Right lobe of liver (tissue), 6 donors: ENCODE results near the gene NRCAM. TPM values are rescaled to one million over a fixed set of nuclear protein-coding genes. Genes with fewer than 3 reads are reported as not detected.

Experiments used
- ATAC-seq, 4 donors: fragments of 200-7000 bp; cut with Tn5 transposase; one replicate each; pipeline ENCODE4 v1.9.1; 2020; ENCODE audit warnings: mild to moderate bottlenecking in 4 of 4, moderate library complexity in 4 of 4
- DNase-seq, 3 donors: peaks; one replicate each; pipeline ENCODE4 v3.0.0-alpha.2; 2020
- H3K27ac ChIP-seq, 3 donors: fragments of 200-600 bp; one replicate each; pipeline ENCODE4 v1.8.0; 2022
- H3K27me3 ChIP-seq, 2 donors: fragments of 200-600 bp; one replicate each; pipeline ENCODE4 v1.8.0; 2022
- H3K36me3 ChIP-seq, 4 donors: fragments of 200-600 bp; sonication (generic) in 1 of 4; one replicate each; pipeline versions ENCODE4 v1.5.1 to v1.8.0; 2017 to 2022; ENCODE audit warnings: control low read depth in 1 of 4
- H3K4me1 ChIP-seq, 4 donors: fragments of 200-600 bp; sonication (generic) in 1 of 4; one replicate each; pipeline versions ENCODE4 v1.5.1 to v1.8.0; 2017 to 2022; ENCODE audit warnings: control low read depth in 1 of 4
- H3K4me3 ChIP-seq, 3 donors: fragments of 200-600 bp; one replicate each; pipeline ENCODE4 v1.8.0; 2022
- H3K9me3 ChIP-seq, 4 donors: fragments of 200-600 bp; sonication (generic) in 1 of 4; one replicate each; pipeline versions ENCODE4 v1.5.1 to v1.8.0; 2017 to 2022; ENCODE audit warnings: control low read depth in 1 of 4
- POLR2A ChIP-seq: fragments of 450-650 bp; IDR thresholded peaks from one replicate; pipeline ENCODE4 v1.6.1; 2017; ENCODE audit warnings: antibody characterized with exemption, mild to moderate bottlenecking
- WGBS: methylation state at CpG from one replicate; pipeline ENCODE4 v1.1.6; 2018; ENCODE audit warnings: low coverage, low lambda C conversion rate; ENCODE audit not compliant: insufficient coverage; ENCODE audit errors: missing lambda C conversion rate; 5-methylcytosine and 5-hydroxymethylcytosine counted together
- intact Hi-C, 2 donors: fragments of 100-400 bp; cut with DNase I; formaldehyde crosslinking; loops; one replicate each; pipeline versions ENCODE4 v1.11.2 to v1.14.1; 2022
- total RNA-seq, 6 experiments: library from RNA; depleted of rRNA in 2 of 6; stranded (reverse); fragments of >200 nt in 2 of 6; fragmentation: NEBNext Ultra II Directional in 3 of 6; extraction: Animal tissue kit (Norgen Biotek cat#: 25700) in 3 of 6; gene quantifications; one replicate each; pipeline versions ENCODE4 v1.1.0 to v1.2.4, GENCODE V29; 2016 to 2023
- TF ChIP-seq, protein P1 (sequence below), 4 donors: fragments of 200-600 bp in 3 of 4; fragments of 450-650 bp in 1 of 4; IDR thresholded peaks; one replicate each; pipeline versions ENCODE4 v1.5.1 to v1.8.0; 2016 to 2022; ENCODE audit warnings: antibody characterized with exemption in 4 of 4, mild to moderate bottlenecking in 2 of 4
- donor health status: DM: no; HTN: yes; CAD: no.
- donor health status: DM: no; HTN: no; CAD: no.
- donor health status: DM: no; HTN: no; CAD: no.
- donor health status: DM: no; HTN: yes; CAD: no.
- donor health status: DM: no; HTN: yes; CAD: no.

The NRCAM gene
- total RNA-seq, 6 experiments from 2014 or later, result 0.16 to 1.9 (median 0.27) TPM

DNA sequence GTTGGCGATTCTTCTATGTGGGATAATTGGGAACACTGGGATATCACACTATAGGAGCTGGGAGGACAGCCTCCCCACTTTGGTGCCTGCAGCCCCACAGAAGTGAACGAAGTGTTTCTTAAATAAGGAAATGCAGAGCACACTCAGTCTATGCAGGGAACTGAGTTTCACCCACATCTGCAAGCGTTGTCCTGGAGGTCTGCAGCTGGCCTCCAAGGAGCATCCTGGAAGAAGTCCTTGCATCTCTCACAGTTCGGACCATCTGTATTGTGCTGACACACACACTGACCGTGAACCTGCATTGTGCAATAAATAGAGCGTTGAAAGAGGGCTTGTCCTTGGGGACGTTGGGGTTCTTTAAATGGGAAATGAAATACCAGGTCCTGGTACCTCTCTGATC lies 351.9 kb downstream of the NRCAM start:
- 36% methylated on average over 7 of the region's 7 CpGs for WGBS
- no peak for ATAC-seq
- intact Hi-C loops, result no loop called here
- DNase-seq, result no peak
- Histone ChIP-seq H3K27ac (no peak overlapping the region), H3K27me3 (no peaks in the 10 kb centered on the region), H3K4me1 (peaks cover 0 to 4% (median 0%) of the 10 kb centered on the region in 4 donors), H3K9me3 (no peaks in the 10 kb centered on the region), H3K4me3 (no peak overlapping the region), H3K36me3 (no peaks in the 10 kb centered on the region)
- TF ChIP-seq POLR2A, result no peak
- TF ChIP-seq, protein P1, sequence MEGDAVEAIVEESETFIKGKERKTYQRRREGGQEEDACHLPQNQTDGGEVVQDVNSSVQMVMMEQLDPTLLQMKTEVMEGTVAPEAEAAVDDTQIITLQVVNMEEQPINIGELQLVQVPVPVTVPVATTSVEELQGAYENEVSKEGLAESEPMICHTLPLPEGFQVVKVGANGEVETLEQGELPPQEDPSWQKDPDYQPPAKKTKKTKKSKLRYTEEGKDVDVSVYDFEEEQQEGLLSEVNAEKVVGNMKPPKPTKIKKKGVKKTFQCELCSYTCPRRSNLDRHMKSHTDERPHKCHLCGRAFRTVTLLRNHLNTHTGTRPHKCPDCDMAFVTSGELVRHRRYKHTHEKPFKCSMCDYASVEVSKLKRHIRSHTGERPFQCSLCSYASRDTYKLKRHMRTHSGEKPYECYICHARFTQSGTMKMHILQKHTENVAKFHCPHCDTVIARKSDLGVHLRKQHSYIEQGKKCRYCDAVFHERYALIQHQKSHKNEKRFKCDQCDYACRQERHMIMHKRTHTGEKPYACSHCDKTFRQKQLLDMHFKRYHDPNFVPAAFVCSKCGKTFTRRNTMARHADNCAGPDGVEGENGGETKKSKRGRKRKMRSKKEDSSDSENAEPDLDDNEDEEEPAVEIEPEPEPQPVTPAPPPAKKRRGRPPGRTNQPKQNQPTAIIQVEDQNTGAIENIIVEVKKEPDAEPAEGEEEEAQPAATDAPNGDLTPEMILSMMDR (IDR thresholded peaks at IDR 0.05), result no peak

DNA sequence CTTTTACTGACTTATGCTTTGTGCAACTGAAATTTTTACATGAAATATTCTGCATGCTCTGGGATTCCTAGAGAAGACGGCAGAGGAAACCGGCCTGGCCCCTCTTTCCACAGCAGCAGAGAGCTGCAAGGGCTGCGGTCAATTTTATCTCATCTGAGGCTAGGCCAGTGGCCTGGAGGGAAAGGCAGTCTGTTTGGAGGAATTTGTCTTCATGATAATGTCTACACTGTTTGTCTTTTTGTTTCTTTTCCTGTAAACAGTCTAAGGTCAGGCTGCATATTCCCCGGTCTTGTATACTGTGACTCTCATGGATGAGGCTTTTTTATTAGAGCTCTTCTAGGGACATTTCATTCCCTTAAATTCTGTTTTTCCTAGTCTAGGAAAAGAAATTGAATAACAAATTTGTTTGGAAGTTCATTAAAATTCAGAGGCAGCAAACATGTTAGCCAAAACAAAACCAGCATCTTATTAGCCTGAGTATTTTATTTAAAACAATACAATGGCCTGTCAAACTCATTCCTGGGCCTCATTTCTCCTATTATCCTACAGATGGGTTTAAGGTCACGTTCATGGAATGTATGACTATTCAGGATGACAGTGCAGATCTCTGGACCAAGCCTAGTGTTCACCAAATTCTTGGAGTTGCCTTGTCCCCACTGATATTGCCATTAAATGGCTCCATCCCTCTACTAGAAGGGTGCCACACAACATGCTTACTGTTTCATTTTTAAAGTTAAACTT lies 352.5 kb downstream of the NRCAM start:
- no peaks in the 10 kb centered on the region for H3K36me3 ChIP-seq
- H3K27me3 ChIP-seq, result no peaks in the 10 kb centered on the region
- H3K27ac ChIP-seq, result no peak overlapping the region
- no peak for TF ChIP-seq POLR2A
- peak in 3 of 4 donors; percentile 42 to 70 (median 47) for ATAC-seq
- no peak for DNase-seq
- intact Hi-C loops, result no loop called here
- 64% methylated on average over 5 of the region's 5 CpGs for WGBS
- H3K4me1 ChIP-seq, result no peaks in the 10 kb centered on the region
- no peaks in the 10 kb centered on the region for H3K9me3 ChIP-seq
- no peak overlapping the region for H3K4me3 ChIP-seq

DNA sequence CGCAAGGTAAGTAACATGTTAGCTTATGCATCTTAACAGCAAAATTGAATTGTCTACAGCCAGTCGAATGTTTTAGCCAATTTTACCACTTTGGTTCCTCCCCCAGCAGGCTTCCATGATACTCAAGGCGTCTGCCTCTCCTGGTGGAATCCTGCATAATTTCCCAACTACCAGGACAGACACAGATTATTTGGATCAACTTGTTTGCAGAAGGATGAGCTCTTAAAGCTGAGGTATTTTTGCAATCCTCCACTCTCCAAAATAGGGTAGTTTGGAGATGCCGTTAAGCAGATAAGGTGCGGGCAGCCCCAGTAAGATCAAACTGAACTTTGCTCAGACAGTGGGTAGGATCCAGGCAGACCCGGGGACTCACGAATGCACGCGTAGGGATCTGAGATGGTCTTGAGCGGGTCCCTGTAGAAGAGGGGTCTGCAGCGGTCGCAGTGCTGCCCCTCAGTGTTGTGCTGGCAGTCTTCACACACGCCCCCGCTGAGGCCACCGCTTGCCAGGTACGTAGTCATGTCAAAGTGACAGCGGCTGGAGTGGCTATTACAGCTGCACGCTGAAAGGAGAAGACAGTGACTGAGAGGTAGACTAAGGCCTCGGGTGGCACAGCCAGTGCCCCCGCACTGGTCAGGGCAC lies 353.4 kb downstream of the NRCAM start:
- ATAC-seq, result peak in 1 of 4 donors; percentile 33
- Histone ChIP-seq H3K4me3 (no peak overlapping the region), H3K4me1 (no peaks in the 10 kb centered on the region), H3K36me3 (no peaks in the 10 kb centered on the region), H3K27ac (no peak overlapping the region), H3K9me3 (no peaks in the 10 kb centered on the region), H3K27me3 (no peaks in the 10 kb centered on the region)
- no peak for TF ChIP-seq POLR2A
- TF ChIP-seq, protein P1 (IDR thresholded peaks at IDR 0.05), result no peak
- DNase-seq, result no peak
- 60% methylated on average over 3 of the region's 20 CpGs for WGBS
- intact Hi-C loops, result no loop called here

DNA sequence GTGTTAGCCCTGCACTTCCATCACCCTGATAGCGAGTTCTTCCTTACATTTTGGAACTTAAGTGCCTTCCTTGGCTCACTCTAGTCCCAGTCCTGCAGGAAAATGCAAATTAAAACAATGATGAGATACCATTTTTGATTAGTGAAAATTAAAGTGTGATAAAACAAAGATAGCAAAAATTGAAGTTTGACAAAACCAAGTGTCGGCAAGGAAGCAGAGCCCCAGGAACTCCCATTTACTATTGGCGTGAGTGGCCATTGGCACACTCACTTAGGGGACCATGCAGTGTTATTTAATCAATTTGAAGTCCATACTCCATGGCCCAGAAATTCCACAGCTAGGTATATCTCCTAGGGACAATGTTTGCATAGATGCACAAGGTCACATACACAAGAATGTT lies 354.5 kb downstream of the NRCAM start:
- Histone ChIP-seq H3K4me3 (no peak overlapping the region), H3K27ac (no peak overlapping the region), H3K36me3 (no peaks in the 10 kb centered on the region), H3K9me3 (no peaks in the 10 kb centered on the region), H3K27me3 (no peaks in the 10 kb centered on the region), H3K4me1 (no peaks in the 10 kb centered on the region)
- no peak for TF ChIP-seq POLR2A
- TF ChIP-seq, protein P1 (IDR thresholded peaks at IDR 0.05), result no peak
- no peak for ATAC-seq
- no peak for DNase-seq
- intact Hi-C loops, result no loop called here
- WGBS, result 86% methylated on average over 3 of the region's 3 CpGs

DNA sequence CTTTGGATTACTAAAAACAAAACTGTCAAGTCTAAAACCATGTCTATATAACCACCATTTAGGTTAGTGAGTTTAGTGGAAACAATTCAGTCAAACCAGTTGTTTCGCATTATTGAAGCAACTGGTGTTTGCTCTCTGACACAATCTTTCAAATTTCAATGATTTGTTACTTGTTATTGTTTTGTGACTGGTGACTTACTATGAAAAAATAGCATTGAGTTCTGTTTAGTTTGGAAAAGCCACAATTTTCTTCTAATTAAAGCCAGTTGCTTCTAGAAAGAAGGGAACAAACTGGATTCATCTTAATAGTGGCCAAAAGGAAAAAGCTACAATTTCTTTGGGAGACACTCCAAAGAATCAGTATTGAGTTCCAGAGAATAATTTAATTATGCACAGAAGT lies 356.5 kb downstream of the NRCAM start:
- no peak for DNase-seq
- 87% methylated on average over 1 of the region's 1 CpG for WGBS
- intact Hi-C loops, result no loop called here
- Histone ChIP-seq H3K4me1 (peaks cover 0 to 11% (median 7%) of the 10 kb centered on the region in 4 donors), H3K36me3 (no peaks in the 10 kb centered on the region), H3K27ac (no peak overlapping the region), H3K9me3 (no peaks in the 10 kb centered on the region), H3K27me3 (no peaks in the 10 kb centered on the region), H3K4me3 (no peak overlapping the region)
- no peak for TF ChIP-seq POLR2A
- TF ChIP-seq, protein P1 (IDR thresholded peaks at IDR 0.05), result no peak
- no peak for ATAC-seq
